ENCODE measurements around the gene DGKZ. TPM values are rescaled to one million over a fixed set of nuclear protein-coding genes. Genes with fewer than 3 reads are reported as not detected.

DGKZ gene
- total RNA-seq, 1 donor from 2014 or later, result 51.6 TPM

- DNase-seq (ENCODE audit: low read depth in 2 of 2), result peak in 1 of 2 donors; percentile 59
Measured at GRCh38 chr11:46380340-46381047, 33.2 kb downstream of the DGKZ start.

DNA sequence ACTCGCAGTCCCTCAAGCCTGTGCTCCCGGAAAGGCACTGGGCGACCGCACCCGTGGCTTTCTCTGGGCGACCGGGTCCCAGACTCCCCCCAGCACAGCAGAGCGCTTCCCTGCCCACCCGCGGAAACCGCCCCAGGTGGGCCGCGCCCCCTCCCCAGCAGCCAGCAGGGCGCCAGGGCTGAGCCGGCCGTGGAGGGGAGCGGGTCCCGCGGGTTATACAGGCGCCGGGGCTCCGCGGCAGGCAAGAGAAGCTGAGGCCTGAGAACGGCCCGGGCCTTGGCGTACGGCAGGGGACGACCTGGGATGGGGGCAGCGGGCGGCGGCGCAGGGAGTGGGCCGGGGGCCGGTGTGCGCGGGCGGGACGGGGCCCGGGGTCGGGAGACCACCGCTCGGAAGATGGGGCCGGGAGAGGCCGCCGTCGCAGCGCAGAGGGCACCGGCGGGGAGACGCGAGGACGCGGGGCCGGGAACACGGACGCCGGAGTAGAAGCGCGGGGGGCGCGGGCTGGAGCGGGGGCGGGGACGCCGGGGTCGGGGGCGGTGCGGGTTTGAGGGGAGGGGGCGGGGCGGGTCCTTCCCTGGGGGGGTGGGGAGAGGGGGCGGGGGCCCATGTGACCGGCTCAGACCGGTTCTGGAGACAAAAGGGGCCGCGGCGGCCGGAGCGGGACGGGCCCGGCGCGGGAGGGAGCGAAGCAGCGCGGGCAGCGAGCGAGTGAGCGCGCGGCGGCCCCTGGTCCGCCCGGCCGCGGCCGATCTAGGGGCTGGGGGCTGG, 34.0 kb downstream of the DGKZ start, which contains the start of gene MDK:
TSS of gene MDK (plus strand) at position 622 of the 771 bp plus-strand sequence. CDS start 389 bp downstream, outside the sequence.
- DNase-seq (ENCODE audit: low read depth in 2 of 2), result peak in 1 of 2 donors; percentile 46

DNA sequence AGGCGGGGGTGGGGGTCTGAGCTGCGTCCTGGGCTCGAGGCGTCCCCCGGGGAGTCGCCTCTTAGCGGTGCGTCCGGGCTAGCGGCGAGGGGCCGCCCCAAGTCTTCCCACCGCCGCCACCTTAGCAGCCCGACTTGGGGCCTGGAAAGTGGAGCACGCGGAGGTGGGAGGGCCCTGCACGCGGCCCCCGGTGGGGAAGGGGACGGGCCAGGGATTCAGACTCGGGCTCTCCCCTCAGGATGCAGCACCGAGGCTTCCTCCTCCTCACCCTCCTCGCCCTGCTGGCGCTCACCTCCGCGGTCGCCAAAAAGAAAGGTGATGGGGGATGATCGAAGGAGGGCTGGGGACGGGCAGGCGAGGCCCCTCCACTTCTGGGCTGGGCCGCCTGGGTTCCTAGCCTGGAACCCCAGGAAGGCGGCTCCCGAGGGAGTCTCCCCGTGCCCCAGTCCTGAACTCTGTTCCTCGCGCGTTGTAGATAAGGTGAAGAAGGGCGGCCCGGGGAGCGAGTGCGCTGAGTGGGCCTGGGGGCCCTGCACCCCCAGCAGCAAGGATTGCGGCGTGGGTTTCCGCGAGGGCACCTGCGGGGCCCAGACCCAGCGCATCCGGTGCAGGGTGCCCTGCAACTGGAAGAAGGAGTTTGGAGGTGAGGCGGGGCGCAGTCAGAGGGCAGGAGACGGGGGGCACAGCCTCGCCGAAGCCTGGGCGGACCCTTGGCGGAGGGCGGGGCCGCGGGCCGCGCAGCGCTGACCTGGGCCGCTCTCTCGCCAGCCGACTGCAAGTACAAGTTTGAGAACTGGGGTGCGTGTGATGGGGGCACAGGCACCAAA, 34.8 kb downstream of the DGKZ start:
- peak in 1 of 2 donors; percentile 50 for DNase-seq (ENCODE audit: low read depth in 2 of 2)

- peak; percentile 36 to 56 for DNase-seq (ENCODE audit: low read depth in 2 of 2)
Measured at GRCh38 chr11:46382646-46383403, 35.6 kb downstream of the DGKZ start.

DNA sequence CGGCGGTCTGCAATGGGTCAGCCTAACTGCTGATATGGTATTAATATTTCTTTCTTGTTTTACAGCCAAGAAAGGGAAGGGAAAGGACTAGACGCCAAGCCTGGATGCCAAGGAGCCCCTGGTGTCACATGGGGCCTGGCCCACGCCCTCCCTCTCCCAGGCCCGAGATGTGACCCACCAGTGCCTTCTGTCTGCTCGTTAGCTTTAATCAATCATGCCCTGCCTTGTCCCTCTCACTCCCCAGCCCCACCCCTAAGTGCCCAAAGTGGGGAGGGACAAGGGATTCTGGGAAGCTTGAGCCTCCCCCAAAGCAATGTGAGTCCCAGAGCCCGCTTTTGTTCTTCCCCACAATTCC, 36.1 kb downstream of the DGKZ start:
- DNase-seq (ENCODE audit: low read depth in 2 of 2), result no peak

GRCh38 chr11:46383974-46384701, 36.9 kb downstream of the DGKZ start:
- DNase-seq (ENCODE audit: low read depth in 2 of 2), result no peak

GRCh38 chr11:46385169-46386004, 38.1 kb downstream of the DGKZ start:
- no peak for DNase-seq (ENCODE audit: low read depth in 2 of 2)

DNA sequence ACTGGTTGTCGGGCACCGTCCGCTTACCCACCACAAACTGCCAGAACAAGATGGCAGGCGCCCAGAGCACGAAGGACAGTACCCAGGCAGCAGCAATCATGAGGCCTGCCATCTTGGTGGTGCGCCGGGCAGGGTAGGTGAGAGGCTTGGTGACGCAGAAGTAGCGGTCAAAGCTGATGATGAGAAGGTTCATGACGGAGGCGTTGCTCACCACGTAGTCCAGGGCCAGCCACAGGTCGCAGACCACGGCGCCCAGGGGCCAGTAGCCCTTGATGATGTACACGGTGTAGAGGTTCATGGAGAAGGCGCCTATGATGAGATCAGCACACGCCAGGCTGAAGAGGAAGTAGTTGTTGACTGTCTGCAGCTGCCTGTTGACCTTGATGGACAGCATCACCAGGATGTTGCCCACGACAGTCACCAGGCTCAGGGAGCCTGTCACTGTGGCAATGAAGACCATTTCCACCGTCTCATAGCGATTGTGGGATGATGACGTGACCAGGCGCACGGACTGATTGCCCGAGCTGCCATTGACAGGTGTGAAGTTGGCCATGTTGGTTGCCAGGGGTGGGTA, 38.8 kb downstream of the DGKZ start:
- no peak for DNase-seq (ENCODE audit: low read depth in 2 of 2)

DNA sequence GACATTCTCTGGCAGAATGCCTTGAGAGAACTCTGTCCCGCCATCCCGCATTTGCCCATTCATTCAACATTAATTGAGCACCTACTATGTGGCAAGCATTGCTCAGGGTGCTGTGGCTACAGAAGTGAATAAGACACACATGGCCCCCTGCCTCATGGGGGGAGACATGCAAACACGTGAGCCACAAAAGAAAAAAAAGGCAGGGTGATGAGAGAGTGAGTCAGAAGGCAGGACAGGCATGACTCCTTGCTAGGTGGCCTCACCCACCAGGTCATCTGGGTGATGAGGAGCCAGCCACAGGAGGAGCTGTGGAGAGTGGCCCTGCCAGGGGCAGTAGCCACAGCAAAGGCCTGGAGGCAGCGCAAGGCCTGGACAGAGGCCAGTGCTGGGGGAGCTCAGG, 39.4 kb downstream of the DGKZ start:
- DNase-seq (ENCODE audit: low read depth in 2 of 2), result no peak

DNA sequence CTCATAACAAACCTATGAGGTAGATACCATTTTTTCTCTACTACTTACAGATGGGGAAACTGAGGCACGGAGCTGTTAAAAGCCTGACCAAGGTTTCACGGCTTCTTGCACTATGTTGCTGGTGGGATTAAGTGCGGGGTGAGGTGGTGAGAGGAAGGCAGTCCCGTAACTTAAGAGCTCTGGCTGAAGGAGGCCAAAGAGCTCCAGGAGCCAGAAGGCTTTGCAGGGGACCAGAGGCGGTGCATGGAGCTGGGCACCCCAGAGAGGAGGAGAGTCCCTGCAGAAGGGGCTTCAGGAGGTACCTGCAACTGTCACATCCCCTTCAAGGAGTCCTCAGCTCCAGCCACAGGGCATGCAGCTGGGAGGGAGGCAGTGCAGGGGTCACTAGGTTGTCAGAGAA, 40.2 kb downstream of the DGKZ start:
- no peak for DNase-seq (ENCODE audit: low read depth in 2 of 2)

DNA sequence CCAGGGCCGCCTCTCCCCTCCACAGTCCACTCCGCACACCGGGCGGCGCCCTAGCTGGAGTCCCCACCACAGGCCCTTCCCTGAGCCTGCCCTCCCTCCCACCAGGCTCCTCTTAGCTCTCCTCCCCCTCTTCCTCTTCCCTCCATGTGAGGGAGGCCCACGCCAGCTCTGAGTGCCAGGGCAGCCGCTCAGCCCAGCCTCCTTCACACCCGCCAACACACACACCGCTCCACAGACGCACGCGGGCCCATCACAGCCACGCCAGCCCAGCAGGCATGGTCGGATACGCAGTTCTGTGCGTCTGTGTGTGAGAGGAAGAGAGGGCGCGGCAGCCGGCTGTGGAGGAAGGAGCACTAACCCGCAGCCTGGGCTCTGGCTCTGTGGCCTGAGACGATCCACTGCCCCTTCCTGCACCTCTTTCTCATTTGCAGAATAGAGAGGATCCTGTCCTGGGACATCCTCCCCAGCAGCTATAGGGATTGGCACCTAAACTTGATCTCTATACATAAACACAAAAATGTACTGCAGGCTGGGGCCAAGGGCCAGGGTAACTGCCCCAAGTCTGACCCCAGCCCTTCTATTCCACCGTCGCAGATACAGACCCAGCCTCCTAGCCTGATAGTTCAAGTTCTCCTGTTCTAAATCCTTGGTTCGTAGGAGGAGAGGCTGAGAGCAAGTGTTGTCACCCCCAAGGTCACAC, 40.8 kb downstream of the DGKZ start:
- DNase-seq (ENCODE audit: low read depth in 2 of 2), result no peak

GRCh38 chr11:46388619-46389449, 41.6 kb downstream of the DGKZ start:
- DNase-seq (ENCODE audit: low read depth in 2 of 2), result no peak

DNA sequence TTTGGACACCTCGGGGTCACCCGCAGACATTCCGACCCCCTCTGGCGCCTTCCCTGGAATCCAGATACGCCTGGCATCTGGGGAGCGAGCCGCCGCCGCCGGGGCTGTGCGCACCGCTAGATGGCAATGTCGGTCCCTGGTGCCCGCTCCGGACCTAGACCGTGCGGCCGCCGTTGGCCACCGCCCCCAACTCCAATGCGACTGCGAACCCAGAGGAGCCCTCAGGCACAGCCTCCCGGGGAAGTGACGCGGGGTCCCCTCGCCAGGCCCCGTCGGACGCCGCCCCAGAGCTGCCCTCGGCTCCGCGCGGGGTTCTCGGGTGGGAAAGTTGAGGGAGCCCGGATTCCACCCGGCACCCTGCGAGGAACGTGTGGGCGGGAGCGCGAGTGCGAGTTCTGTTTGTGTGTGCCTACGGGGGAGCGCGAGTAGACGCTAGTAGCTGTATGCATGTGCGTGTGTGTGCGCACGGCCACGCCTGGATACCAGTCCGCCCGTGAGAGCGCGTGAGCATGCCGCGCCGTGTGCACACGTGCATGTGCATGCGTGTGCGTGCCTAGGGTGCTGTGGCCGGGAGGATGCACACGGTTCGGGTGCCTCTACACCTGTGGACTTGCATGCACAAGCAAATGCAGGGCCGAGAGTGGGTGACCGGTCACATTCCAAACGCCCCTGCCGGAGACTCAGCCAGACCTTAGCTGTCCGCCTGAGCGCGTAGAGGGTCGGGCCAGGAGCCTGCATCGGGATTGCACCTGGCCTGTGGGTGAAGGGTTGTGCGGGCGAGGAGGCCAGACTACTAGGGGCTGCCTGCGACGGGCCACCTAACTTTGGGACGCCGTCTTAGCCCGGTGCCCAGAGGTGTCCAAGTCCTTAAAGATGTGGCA, 42.4 kb downstream of the DGKZ start:
- peak; percentile 30 to 85 for DNase-seq (ENCODE audit: low read depth in 2 of 2)

- DNase-seq (ENCODE audit: low read depth in 2 of 2), result no peak
Measured at GRCh38 chr11:46390331-46391171, 43.3 kb downstream of the DGKZ start.

- DNase-seq (ENCODE audit: low read depth in 2 of 2), result no peak
Measured at GRCh38 chr11:46391186-46391577, 43.9 kb downstream of the DGKZ start.
